Measurements from ENCODE around the gene PDE4D. TPM values are rescaled to one million over a fixed set of nuclear protein-coding genes. Genes with fewer than 3 reads are reported as not detected.

Gene PDE4D
- polyA plus RNA-seq, 1 donor (not counting 4 experiments of a cell fraction or from before 2014, with no cell fraction given) = 3.6 TPM

DNA sequence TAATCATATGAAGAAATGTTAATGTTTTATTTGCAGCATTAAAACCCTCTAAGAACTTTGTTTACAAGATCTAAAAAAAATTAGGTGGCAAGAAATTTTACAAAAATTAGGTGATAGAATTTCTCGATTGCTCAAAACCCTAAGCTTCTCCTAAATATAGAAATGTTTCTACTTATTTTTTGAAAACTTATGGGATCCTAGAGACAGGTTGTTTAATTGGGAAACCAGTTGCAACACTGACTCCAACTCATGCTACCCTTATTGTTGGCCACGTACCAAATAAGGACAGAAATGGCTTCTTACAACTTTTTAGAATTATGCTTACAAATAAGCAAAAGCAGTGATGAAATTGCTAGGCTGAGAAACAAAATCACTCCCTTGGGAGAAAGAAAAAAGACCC lies 531.1 kb downstream of the PDE4D start:
- Histone ChIP-seq H3K4me2 (ENCODE audit: control insufficient read depth, extremely low read depth, insufficient read depth, low read depth, low read length) (no peak overlapping the region), H3K27me3 (ENCODE audit: control insufficient read depth, extremely low read depth, insufficient read depth, low read length) (no peaks in the 10 kb centered on the region), H3K79me2 (ENCODE audit: control insufficient read depth, insufficient read depth, low read length) (no peaks in the 10 kb centered on the region), H3K9me1 (ENCODE audit: control insufficient read depth, extremely low read depth, insufficient read depth, low read length) (no peaks in the 10 kb centered on the region), H3K9me3 (ENCODE audit: control insufficient read depth, low read depth, low read length) (no peaks in the 10 kb centered on the region), H3K36me3 (ENCODE audit: control insufficient read depth in 2 of 2, extremely low read depth in 1 of 2, insufficient read depth in 2 of 2, low read length in 2 of 2) (no peaks in the 10 kb centered on the region), H2AFZ (ENCODE audit: control insufficient read depth, low read length) (no peak overlapping the region), H3K9ac (ENCODE audit: control insufficient read depth, extremely low read depth, insufficient read depth, low read length) (no peak overlapping the region), H3K4me3 (ENCODE audit: control insufficient read depth in 2 of 3, extremely low read depth in 1 of 3, insufficient read depth in 2 of 3, low read depth in 1 of 3, low read length in 3 of 3) (no peak overlapping the region), H4K20me1 (ENCODE audit: control insufficient read depth, extremely low read depth, insufficient read depth, low read length) (no peaks in the 10 kb centered on the region), H3K4me1 (ENCODE audit: control insufficient read depth, extremely low read depth, insufficient read depth, low read length) (no peaks in the 10 kb centered on the region), H3K27ac (ENCODE audit: control insufficient read depth, insufficient read depth, low read length) (no peak overlapping the region)
- FAIRE-seq (no peak), DNase-seq (ENCODE audit: low read depth, low spot score) (no peak)
- dilution Hi-C loops (cut with MboI; ENCODE audit: extremely low pct_ligation_motif_present, low sequenced_read_pairs) = loop anchor here (25.0 kb wide), 1 partner anchor 175 kb away; no protein-coding TSS in a partner anchor
- TF ChIP-seq EZH2 (IDR thresholded peaks at IDR 0.05; ENCODE audit: low read length) = no peak
- TF ChIP-seq, protein P1, sequence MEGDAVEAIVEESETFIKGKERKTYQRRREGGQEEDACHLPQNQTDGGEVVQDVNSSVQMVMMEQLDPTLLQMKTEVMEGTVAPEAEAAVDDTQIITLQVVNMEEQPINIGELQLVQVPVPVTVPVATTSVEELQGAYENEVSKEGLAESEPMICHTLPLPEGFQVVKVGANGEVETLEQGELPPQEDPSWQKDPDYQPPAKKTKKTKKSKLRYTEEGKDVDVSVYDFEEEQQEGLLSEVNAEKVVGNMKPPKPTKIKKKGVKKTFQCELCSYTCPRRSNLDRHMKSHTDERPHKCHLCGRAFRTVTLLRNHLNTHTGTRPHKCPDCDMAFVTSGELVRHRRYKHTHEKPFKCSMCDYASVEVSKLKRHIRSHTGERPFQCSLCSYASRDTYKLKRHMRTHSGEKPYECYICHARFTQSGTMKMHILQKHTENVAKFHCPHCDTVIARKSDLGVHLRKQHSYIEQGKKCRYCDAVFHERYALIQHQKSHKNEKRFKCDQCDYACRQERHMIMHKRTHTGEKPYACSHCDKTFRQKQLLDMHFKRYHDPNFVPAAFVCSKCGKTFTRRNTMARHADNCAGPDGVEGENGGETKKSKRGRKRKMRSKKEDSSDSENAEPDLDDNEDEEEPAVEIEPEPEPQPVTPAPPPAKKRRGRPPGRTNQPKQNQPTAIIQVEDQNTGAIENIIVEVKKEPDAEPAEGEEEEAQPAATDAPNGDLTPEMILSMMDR (optimal IDR thresholded peaks at IDR 0.05 in 1 of 3, IDR thresholded peaks at IDR 0.05 in 1 of 3, conservative IDR thresholded peaks at IDR 0.05 in 1 of 3; ENCODE audit: extremely low read depth in 1 of 3, insufficient read depth in 2 of 3, low read length in 3 of 3) = no peak

DNA sequence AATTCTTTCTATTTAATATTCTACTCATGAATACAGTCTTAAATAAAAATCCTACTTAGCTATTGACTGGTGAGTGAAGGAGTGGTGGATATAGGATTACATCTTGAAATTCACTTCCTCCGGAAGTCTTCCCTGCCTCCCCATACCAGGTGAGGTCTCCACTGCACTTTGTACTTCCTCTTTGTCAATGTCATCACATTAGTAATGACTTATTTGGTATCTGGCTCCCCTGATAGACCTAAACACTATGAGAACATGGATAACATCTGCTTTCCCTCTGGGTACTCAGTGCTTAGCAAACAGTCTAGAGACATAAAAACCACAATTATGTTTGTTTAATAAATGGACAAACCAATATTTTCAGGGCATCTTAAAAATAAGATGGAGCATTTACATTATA lies 532.1 kb downstream of the PDE4D start:
- DNase-seq (ENCODE audit: low read depth, low spot score) = no peak
- no peak for FAIRE-seq
- H4K20me1 ChIP-seq (ENCODE audit: control insufficient read depth, extremely low read depth, insufficient read depth, low read length) = no peaks in the 10 kb centered on the region
- no peaks in the 10 kb centered on the region for H3K9me1 ChIP-seq (ENCODE audit: control insufficient read depth, extremely low read depth, insufficient read depth, low read length)
- TF ChIP-seq, protein P1 (optimal IDR thresholded peaks at IDR 0.05 in 1 of 3, IDR thresholded peaks at IDR 0.05 in 1 of 3, conservative IDR thresholded peaks at IDR 0.05 in 1 of 3; ENCODE audit: extremely low read depth in 1 of 3, insufficient read depth in 2 of 3, low read length in 3 of 3) = no peak
- no peak for TF ChIP-seq EZH2 (IDR thresholded peaks at IDR 0.05; ENCODE audit: low read length)
- no peaks in the 10 kb centered on the region for H3K4me1 ChIP-seq (ENCODE audit: control insufficient read depth, extremely low read depth, insufficient read depth, low read length)
- no peak overlapping the region for H3K9ac ChIP-seq (ENCODE audit: control insufficient read depth, extremely low read depth, insufficient read depth, low read length)
- no peaks in the 10 kb centered on the region for H3K36me3 ChIP-seq (ENCODE audit: control insufficient read depth in 2 of 2, extremely low read depth in 1 of 2, insufficient read depth in 2 of 2, low read length in 2 of 2)
- no peak overlapping the region for H2AFZ ChIP-seq (ENCODE audit: control insufficient read depth, low read length)
- no peaks in the 10 kb centered on the region for H3K79me2 ChIP-seq (ENCODE audit: control insufficient read depth, insufficient read depth, low read length)
- no peak overlapping the region for H3K4me2 ChIP-seq (ENCODE audit: control insufficient read depth, extremely low read depth, insufficient read depth, low read depth, low read length)
- no peak overlapping the region for H3K4me3 ChIP-seq (ENCODE audit: control insufficient read depth in 2 of 3, extremely low read depth in 1 of 3, insufficient read depth in 2 of 3, low read depth in 1 of 3, low read length in 3 of 3)
- H3K9me3 ChIP-seq (ENCODE audit: control insufficient read depth, low read depth, low read length) = no peaks in the 10 kb centered on the region
- no peak overlapping the region for H3K27ac ChIP-seq (ENCODE audit: control insufficient read depth, insufficient read depth, low read length)
- dilution Hi-C loops (cut with MboI; ENCODE audit: extremely low pct_ligation_motif_present, low sequenced_read_pairs) = loop anchor here (25.0 kb wide), 1 partner anchor 174 kb away; no protein-coding TSS in a partner anchor
- H3K27me3 ChIP-seq (ENCODE audit: control insufficient read depth, extremely low read depth, insufficient read depth, low read length) = no peaks in the 10 kb centered on the region
